ENCODE measurements around the gene FHOD3. TPM values are rescaled to one million over a fixed set of nuclear protein-coding genes. Genes with fewer than 3 reads are reported as not detected.

The FHOD3 gene
- total and polyA plus RNA-seq, 2 experiments from 2014 or later: 2.7 to 8.7 TPM

DNA sequence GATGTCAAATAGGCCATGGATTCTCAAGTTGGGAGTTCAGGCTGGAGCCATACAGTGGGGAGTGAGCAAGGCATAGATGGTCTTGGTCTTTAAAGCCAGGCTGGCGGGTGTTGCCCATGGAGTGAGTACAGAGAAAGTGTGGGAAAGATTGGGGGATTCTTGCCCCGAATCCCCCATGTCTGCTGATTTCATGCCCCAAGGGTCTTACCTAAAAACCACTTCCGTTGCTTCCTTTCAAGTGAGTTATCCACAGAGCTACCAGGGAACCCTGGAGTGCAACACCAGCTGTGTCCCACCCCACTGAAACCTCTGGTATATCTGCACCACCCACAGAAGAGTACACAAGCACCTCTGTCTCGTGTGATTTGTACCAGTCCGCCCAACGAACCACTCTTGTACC lies 31.4 kb downstream of the FHOD3 start:
- TF ChIP-seq EZH2phosphoT487 (IDR thresholded peaks at IDR 0.05; ENCODE audit: unreplicated experiment) (no peak), CREB1 (CRISPR knock-in tag; IDR thresholded peaks at IDR 0.05; ENCODE audit: low read depth) (no peak), STAT1 (IDR thresholded peaks at IDR 0.05; ENCODE audit: unreplicated experiment) (no peak), POLR2AphosphoS5 (IDR thresholded peaks at IDR 0.05; ENCODE audit: low read depth) (no peak), ZNF114 (CRISPR knock-in tag; IDR thresholded peaks at IDR 0.05) (no peak), EZH2 (IDR thresholded peaks at IDR 0.05; ENCODE audit: low read depth, unreplicated experiment) (no peak), NANOG (IDR thresholded peaks at IDR 0.05; ENCODE audit: borderline replicate concordance) (no peak), JUNB (IDR thresholded peaks at IDR 0.05; ENCODE audit: unreplicated experiment) (no peak), ZNF331 (CRISPR knock-in tag; IDR thresholded peaks at IDR 0.05; ENCODE audit: low read depth) (no peak)
- TF ChIP-seq, protein P1, sequence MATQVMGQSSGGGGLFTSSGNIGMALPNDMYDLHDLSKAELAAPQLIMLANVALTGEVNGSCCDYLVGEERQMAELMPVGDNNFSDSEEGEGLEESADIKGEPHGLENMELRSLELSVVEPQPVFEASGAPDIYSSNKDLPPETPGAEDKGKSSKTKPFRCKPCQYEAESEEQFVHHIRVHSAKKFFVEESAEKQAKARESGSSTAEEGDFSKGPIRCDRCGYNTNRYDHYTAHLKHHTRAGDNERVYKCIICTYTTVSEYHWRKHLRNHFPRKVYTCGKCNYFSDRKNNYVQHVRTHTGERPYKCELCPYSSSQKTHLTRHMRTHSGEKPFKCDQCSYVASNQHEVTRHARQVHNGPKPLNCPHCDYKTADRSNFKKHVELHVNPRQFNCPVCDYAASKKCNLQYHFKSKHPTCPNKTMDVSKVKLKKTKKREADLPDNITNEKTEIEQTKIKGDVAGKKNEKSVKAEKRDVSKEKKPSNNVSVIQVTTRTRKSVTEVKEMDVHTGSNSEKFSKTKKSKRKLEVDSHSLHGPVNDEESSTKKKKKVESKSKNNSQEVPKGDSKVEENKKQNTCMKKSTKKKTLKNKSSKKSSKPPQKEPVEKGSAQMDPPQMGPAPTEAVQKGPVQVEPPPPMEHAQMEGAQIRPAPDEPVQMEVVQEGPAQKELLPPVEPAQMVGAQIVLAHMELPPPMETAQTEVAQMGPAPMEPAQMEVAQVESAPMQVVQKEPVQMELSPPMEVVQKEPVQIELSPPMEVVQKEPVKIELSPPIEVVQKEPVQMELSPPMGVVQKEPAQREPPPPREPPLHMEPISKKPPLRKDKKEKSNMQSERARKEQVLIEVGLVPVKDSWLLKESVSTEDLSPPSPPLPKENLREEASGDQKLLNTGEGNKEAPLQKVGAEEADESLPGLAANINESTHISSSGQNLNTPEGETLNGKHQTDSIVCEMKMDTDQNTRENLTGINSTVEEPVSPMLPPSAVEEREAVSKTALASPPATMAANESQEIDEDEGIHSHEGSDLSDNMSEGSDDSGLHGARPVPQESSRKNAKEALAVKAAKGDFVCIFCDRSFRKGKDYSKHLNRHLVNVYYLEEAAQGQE (IDR thresholded peaks at IDR 0.05; ENCODE audit: unreplicated experiment): no peak
- TF ChIP-seq, protein P2, sequence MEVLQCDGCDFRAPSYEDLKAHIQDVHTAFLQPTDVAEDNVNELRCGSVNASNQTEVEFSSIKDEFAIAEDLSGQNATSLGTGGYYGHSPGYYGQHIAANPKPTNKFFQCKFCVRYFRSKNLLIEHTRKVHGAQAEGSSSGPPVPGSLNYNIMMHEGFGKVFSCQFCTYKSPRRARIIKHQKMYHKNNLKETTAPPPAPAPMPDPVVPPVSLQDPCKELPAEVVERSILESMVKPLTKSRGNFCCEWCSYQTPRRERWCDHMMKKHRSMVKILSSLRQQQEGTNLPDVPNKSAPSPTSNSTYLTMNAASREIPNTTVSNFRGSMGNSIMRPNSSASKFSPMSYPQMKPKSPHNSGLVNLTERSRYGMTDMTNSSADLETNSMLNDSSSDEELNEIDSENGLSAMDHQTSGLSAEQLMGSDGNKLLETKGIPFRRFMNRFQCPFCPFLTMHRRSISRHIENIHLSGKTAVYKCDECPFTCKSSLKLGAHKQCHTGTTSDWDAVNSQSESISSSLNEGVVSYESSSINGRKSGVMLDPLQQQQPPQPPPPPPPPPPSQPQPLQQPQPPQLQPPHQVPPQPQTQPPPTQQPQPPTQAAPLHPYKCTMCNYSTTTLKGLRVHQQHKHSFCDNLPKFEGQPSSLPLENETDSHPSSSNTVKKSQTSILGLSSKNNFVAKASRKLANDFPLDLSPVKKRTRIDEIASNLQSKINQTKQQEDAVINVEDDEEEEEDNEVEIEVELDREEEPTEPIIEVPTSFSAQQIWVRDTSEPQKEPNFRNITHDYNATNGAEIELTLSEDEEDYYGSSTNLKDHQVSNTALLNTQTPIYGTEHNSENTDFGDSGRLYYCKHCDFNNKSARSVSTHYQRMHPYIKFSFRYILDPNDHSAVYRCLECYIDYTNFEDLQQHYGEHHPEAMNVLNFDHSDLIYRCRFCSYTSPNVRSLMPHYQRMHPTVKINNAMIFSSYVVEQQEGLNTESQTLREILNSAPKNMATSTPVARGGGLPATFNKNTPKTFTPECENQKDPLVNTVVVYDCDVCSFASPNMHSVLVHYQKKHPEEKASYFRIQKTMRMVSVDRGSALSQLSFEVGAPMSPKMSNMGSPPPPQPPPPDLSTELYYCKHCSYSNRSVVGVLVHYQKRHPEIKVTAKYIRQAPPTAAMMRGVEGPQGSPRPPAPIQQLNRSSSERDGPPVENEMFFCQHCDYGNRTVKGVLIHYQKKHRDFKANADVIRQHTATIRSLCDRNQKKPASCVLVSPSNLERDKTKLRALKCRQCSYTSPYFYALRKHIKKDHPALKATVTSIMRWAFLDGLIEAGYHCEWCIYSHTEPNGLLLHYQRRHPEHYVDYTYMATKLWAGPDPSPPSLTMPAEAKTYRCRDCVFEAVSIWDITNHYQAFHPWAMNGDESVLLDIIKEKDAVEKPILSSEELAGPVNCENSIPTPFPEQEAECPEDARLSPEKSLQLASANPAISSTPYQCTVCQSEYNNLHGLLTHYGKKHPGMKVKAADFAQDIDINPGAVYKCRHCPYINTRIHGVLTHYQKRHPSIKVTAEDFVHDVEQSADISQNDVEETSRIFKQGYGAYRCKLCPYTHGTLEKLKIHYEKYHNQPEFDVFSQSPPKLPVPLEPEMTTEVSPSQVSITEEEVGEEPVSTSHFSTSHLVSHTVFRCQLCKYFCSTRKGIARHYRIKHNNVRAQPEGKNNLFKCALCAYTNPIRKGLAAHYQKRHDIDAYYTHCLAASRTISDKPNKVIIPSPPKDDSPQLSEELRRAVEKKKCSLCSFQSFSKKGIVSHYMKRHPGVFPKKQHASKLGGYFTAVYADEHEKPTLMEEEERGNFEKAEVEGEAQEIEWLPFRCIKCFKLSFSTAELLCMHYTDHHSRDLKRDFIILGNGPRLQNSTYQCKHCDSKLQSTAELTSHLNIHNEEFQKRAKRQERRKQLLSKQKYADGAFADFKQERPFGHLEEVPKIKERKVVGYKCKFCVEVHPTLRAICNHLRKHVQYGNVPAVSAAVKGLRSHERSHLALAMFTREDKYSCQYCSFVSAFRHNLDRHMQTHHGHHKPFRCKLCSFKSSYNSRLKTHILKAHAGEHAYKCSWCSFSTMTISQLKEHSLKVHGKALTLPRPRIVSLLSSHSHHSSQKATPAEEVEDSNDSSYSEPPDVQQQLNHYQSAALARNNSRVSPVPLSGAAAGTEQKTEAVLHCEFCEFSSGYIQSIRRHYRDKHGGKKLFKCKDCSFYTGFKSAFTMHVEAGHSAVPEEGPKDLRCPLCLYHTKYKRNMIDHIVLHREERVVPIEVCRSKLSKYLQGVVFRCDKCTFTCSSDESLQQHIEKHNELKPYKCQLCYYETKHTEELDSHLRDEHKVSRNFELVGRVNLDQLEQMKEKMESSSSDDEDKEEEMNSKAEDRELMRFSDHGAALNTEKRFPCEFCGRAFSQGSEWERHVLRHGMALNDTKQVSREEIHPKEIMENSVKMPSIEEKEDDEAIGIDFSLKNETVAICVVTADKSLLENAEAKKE (CRISPR knock-in tag; IDR thresholded peaks at IDR 0.05): no peak
- TF ChIP-seq, protein P3, sequence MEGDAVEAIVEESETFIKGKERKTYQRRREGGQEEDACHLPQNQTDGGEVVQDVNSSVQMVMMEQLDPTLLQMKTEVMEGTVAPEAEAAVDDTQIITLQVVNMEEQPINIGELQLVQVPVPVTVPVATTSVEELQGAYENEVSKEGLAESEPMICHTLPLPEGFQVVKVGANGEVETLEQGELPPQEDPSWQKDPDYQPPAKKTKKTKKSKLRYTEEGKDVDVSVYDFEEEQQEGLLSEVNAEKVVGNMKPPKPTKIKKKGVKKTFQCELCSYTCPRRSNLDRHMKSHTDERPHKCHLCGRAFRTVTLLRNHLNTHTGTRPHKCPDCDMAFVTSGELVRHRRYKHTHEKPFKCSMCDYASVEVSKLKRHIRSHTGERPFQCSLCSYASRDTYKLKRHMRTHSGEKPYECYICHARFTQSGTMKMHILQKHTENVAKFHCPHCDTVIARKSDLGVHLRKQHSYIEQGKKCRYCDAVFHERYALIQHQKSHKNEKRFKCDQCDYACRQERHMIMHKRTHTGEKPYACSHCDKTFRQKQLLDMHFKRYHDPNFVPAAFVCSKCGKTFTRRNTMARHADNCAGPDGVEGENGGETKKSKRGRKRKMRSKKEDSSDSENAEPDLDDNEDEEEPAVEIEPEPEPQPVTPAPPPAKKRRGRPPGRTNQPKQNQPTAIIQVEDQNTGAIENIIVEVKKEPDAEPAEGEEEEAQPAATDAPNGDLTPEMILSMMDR (conservative IDR thresholded peaks at IDR 0.05; ENCODE audit: low read depth in 2 of 2): no peak
- TF ChIP-seq, protein P4, sequence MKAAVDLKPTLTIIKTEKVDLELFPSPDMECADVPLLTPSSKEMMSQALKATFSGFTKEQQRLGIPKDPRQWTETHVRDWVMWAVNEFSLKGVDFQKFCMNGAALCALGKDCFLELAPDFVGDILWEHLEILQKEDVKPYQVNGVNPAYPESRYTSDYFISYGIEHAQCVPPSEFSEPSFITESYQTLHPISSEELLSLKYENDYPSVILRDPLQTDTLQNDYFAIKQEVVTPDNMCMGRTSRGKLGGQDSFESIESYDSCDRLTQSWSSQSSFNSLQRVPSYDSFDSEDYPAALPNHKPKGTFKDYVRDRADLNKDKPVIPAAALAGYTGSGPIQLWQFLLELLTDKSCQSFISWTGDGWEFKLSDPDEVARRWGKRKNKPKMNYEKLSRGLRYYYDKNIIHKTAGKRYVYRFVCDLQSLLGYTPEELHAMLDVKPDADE (IDR thresholded peaks at IDR 0.05): no peak
- Histone ChIP-seq H3K4me2 (no peak overlapping the region), H2AFZ (no peak overlapping the region), H3F3A (replicated peaks; ENCODE audit: low read depth) (no peaks in the 10 kb centered on the region), H3K27ac (ENCODE audit: low read depth) (no peak overlapping the region), H3K9me2 (ENCODE audit: insufficient read depth) (peaks cover 14% of the 10 kb centered on the region; the same call in 1 of the 2 replicates), H4K20me1 (replicated peaks; ENCODE audit: insufficient read depth) (no peaks in the 10 kb centered on the region), H3K4me1 (ENCODE audit: insufficient read depth) (peaks cover 24% of the 10 kb centered on the region), H3K79me2 (replicated peaks; ENCODE audit: insufficient read depth) (no peaks in the 10 kb centered on the region), H3K27me3 (ENCODE audit: insufficient read depth) (no peaks in the 10 kb centered on the region), H3K4me3 (no peak overlapping the region), H3K36me3 (ENCODE audit: insufficient read depth) (no peaks in the 10 kb centered on the region)
- ATAC-seq (no peak), DNase-seq (ENCODE audit: low spot score) (no peak)
- Mint-ChIP-seq H3K27ac (no peak overlapping the region), H3K4me1 (peaks cover 36% of the 10 kb centered on the region), H3K36me3 (ENCODE audit: low read depth) (no peaks in the 10 kb centered on the region; the same call in 2 of the 3 replicates), H3K27me3 (ENCODE audit: insufficient read depth, low read depth, poor library complexity) (peaks cover 6% of the 10 kb centered on the region), H3K4me3 (no peak overlapping the region), H3K9me3 (no peaks in the 10 kb centered on the region; the same call in 2 of the 3 replicates)
